Glutamatergic neuron (in vitro differentiated cells): ENCODE measurements around the gene ARRDC4. TPM values are rescaled to one million over a fixed set of nuclear protein-coding genes. Genes with fewer than 3 reads are reported as not detected.

Source experiments
- DNase-seq: peaks from one replicate; pipeline ENCODE4 v3.0.0; 2022
- H3K27ac Mint-ChIP-seq: one replicate; pipeline ENCODE4 v1.8.0; 2020; ENCODE audit warnings: mild to moderate bottlenecking, mixed read lengths, inconsistent platforms; ENCODE audit not compliant: unreplicated experiment
- H3K27me3 Mint-ChIP-seq: one replicate; pipeline ENCODE4 v1.8.0; 2020; ENCODE audit warnings: mild to moderate bottlenecking, moderate library complexity, mixed read lengths, inconsistent platforms; ENCODE audit not compliant: unreplicated experiment
- H3K36me3 Mint-ChIP-seq: one replicate; pipeline ENCODE4 v1.8.0; 2020; ENCODE audit warnings: mild to moderate bottlenecking, mixed read lengths, inconsistent platforms; ENCODE audit not compliant: unreplicated experiment
- H3K4me1 Mint-ChIP-seq: one replicate; pipeline ENCODE4 v1.8.0; 2020; ENCODE audit warnings: mild to moderate bottlenecking, low read depth, mixed read lengths, inconsistent platforms; ENCODE audit not compliant: unreplicated experiment
- H3K4me3 Mint-ChIP-seq: one replicate; pipeline ENCODE4 v1.8.0; 2020; ENCODE audit warnings: mild to moderate bottlenecking, mixed read lengths, inconsistent platforms; ENCODE audit not compliant: unreplicated experiment
- H3K9me3 Mint-ChIP-seq: one replicate; pipeline ENCODE4 v1.8.0; 2020; ENCODE audit warnings: mild to moderate bottlenecking, moderate library complexity, mixed read lengths, inconsistent platforms; ENCODE audit not compliant: unreplicated experiment
- long read RNA-seq: library from polyadenylated mRNA; unstranded; transcript quantifications from one replicate; pipeline ENCODE4 v2.0.0, GENCODE V29; 2020; ENCODE audit not compliant: unreplicated experiment
- total RNA-seq: library from RNA; stranded (reverse); fragmentation: NEBNext Ultra II Directional; extraction: Animal tissue kit (Norgen Biotek cat#: 25700); gene quantifications from one replicate; pipeline ENCODE4 v1.2.1, GENCODE V29; 2021; ENCODE audit not compliant: unreplicated experiment
- TF ChIP-seq, protein P1 (sequence below): fragments of 200-600 bp; sonication (generic); IDR thresholded peaks from one replicate; pipeline ENCODE4 v1.5.0; 2021; ENCODE audit not compliant: partially characterized antibody, unreplicated experiment

ARRDC4 gene, protein sequence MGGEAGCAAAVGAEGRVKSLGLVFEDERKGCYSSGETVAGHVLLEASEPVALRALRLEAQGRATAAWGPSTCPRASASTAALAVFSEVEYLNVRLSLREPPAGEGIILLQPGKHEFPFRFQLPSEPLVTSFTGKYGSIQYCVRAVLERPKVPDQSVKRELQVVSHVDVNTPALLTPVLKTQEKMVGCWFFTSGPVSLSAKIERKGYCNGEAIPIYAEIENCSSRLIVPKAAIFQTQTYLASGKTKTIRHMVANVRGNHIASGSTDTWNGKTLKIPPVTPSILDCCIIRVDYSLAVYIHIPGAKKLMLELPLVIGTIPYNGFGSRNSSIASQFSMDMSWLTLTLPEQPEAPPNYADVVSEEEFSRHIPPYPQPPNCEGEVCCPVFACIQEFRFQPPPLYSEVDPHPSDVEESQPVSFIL
- total RNA-seq: 16.9 TPM
- long read RNA-seq, full-length matches to known transcripts: 3 of 4 reads
- long read RNA-seq, partial matches to known transcripts: 0 of 4 reads
- long read RNA-seq, other reads (novel, unspliced or antisense): 1 of 4 reads

DNA sequence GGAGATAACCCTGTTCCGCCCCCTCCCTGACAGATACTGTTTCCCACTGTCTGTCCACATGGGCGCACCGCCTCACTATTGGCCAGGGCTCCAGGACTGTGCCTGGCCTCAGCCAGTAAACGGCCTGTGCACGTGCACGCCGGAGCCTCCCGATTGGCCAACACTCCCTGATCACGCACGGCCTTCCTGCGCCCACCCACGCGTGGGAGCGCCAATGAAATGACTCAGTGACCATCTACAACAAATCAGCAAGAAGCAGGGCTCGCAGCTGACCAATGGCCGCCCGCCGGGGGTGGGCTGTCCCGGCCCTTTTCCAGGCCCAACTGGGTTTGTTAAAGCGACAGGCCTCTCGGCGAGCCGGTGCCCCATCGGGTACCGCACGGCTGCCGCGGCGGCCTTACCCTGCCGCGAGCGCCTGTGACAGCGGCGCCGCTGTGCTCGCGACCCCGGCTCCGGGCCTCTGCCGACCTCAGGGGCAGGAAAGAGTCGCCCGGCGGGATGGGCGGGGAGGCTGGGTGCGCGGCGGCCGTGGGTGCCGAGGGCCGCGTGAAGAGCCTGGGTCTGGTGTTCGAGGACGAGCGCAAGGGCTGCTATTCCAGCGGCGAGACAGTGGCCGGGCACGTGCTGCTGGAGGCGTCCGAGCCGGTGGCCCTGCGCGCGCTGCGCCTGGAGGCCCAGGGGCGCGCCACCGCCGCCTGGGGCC lies at the start of gene ARRDC4:
ARRDC4 (plus strand) TSS at position 340 of the 703 bp plus-strand sequence; CDS start at position 499, 159 bp downstream.
- Mint-ChIP-seq H3K27me3 (peaks cover 2% of the 10 kb centered on the region), H3K4me3 (peak within 1 kb of the TSS; percentile 89), H3K4me1 (peaks cover 12% of the 10 kb centered on the region), H3K27ac (peak within 1 kb of the TSS; percentile 52), H3K9me3 (peaks cover 7% of the 10 kb centered on the region), H3K36me3 (no peaks in the 10 kb centered on the region)
- TF ChIP-seq, protein P1, sequence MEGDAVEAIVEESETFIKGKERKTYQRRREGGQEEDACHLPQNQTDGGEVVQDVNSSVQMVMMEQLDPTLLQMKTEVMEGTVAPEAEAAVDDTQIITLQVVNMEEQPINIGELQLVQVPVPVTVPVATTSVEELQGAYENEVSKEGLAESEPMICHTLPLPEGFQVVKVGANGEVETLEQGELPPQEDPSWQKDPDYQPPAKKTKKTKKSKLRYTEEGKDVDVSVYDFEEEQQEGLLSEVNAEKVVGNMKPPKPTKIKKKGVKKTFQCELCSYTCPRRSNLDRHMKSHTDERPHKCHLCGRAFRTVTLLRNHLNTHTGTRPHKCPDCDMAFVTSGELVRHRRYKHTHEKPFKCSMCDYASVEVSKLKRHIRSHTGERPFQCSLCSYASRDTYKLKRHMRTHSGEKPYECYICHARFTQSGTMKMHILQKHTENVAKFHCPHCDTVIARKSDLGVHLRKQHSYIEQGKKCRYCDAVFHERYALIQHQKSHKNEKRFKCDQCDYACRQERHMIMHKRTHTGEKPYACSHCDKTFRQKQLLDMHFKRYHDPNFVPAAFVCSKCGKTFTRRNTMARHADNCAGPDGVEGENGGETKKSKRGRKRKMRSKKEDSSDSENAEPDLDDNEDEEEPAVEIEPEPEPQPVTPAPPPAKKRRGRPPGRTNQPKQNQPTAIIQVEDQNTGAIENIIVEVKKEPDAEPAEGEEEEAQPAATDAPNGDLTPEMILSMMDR: no peak
- peak; percentile 99 for DNase-seq

DNA sequence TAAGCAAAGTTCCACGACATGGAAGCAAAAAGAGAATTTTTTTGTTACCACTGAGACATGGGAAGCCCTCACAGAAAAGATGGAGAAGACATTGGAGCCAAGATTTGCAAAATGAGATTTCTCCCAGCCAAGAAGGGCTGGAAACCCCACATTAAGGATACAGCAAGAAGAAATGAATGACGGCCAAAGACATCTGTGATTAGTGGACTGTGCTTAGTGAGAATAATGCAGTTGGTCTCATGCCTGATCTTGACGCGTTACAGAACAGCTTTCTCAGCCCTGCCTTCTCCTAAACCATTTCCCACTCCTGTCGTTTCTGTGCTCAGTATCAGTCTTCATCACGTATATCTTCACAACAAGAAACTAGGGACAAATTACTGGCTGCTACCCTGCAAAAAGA lies 45.8 kb upstream of the ARRDC4 start:
- Mint-ChIP-seq H3K27ac (no peak overlapping the region), H3K9me3 (no peaks in the 10 kb centered on the region), H3K36me3 (no peaks in the 10 kb centered on the region), H3K4me1 (no peaks in the 10 kb centered on the region), H3K4me3 (no peak overlapping the region), H3K27me3 (no peaks in the 10 kb centered on the region)
- TF ChIP-seq, protein P1: no peak
- DNase-seq: no peak

DNA sequence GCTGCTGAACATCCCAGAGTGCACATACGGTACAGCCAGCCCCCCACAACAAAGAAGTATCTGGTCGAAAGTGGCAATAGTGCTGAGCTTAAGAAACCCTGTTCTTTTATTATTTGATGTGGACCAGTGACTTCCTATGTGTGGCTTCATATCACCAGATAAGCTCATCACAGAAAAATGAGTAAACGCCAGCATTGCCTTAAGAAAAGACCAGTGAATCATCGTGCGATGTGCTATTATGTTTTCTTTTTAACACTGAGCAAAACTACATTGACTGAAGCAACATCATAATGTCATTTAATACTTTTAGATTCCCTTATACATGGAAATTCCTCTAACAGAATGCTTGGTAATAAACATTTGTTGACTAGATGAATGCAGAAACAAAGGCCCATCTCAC lies 45.2 kb upstream of the ARRDC4 start:
- Mint-ChIP-seq H3K36me3 (no peaks in the 10 kb centered on the region), H3K27me3 (no peaks in the 10 kb centered on the region), H3K4me3 (no peak overlapping the region), H3K9me3 (no peaks in the 10 kb centered on the region), H3K27ac (no peak overlapping the region), H3K4me1 (no peaks in the 10 kb centered on the region)
- DNase-seq: no peak
- TF ChIP-seq, protein P1: no peak

DNA sequence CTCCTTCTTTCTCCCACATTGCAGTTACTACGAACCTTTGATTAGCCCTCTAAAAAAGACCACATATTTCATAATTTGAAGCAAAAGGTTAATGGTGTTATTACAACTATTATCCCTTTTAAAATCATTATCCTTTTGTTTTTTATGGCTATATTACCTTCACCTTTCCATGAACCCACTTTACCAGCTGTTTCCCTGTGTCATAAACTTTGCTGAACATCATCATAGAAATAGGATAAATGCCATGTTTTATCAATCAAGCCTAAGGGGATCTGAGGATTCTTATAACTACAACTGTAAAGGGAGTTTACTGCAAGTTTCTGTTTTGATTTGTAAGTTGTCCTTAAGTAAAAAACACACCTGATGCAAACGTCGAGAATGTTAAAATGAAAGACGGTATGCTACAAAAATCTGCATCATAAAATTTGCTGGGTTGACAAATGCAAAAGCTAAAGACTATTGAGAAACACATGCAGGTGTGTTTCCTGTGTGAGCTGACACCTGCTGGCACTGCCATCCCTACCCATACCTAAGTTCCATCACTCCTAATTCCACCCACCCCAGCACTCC lies 39.1 kb upstream of the ARRDC4 start:
- Mint-ChIP-seq H3K9me3 (no peaks in the 10 kb centered on the region), H3K4me3 (no peak overlapping the region), H3K27ac (no peak overlapping the region), H3K27me3 (no peaks in the 10 kb centered on the region), H3K36me3 (peaks cover 7% of the 10 kb centered on the region), H3K4me1 (no peaks in the 10 kb centered on the region)
- no peak for DNase-seq
- TF ChIP-seq, protein P1: no peak
